ENCODE measurements around the gene DAP. TPM values are rescaled to one million over a fixed set of nuclear protein-coding genes. Genes with fewer than 3 reads are reported as not detected.

The DAP gene
- polyA plus RNA-seq, 3 donors, result 60.9 to 69.0 (median 62.3) TPM

DNA sequence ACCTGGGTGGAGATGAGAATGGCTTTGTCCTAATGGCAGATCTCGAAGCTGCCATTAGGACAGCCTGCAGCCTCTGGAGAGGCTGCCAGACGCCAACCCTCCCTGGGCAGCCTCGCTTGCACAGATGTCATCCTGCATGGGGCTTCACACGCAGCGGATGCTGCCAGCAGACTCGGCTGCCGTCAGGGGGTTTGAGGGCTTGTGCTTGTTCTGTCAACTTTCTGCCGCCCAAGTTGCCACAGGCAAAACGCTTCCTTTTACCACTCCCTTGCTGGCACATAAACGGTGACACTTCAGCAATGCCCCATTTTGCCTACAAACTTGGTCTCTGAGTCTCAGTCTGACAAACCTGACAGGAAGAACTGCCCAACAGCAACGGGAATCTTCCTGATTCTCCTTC, 24.7 kb downstream of the DAP start:
- Histone ChIP-seq H3K4me3 (replicated peaks in 1 of 3; ENCODE audit: low read depth in 2 of 3, low read length in 3 of 3) (no peak overlapping the region), H2AFZ (ENCODE audit: insufficient read depth, low read depth, low read length, poor library complexity, severe bottlenecking) (no peak overlapping the region), H3K27me3 (ENCODE audit: control insufficient read depth in 2 of 2, insufficient read depth in 2 of 2, low read length in 2 of 2) (no peaks in the 10 kb centered on the region), H3K27ac (ENCODE audit: low read depth in 1 of 2, low read length in 2 of 2) (peak overlapping the region in 1 of 2 donors; percentile 12), H3K4me2 (replicated peaks; ENCODE audit: extremely low read depth, low read length, poor library complexity, severe bottlenecking) (no peak overlapping the region), H4K20me1 (ENCODE audit: insufficient read depth, low read length) (peaks cover 50% of the 10 kb centered on the region), H3K4me1 (ENCODE audit: control insufficient read depth in 1 of 2, insufficient read depth in 2 of 2, low read length in 2 of 2) (peaks cover 25 to 29% of the 10 kb centered on the region in 2 donors), H3K79me2 (ENCODE audit: insufficient read depth, low read length) (peaks cover 75% of the 10 kb centered on the region), H3K9me3 (replicated peaks in 1 of 2; ENCODE audit: control insufficient read depth in 1 of 2, insufficient read depth in 1 of 2, low read length in 2 of 2) (peaks cover 0 to 5% of the 10 kb centered on the region in 2 donors), H3K9ac (ENCODE audit: insufficient read depth, low read length, poor library complexity, severe bottlenecking) (no peak overlapping the region), H3K36me3 (replicated peaks in 1 of 2; ENCODE audit: control insufficient read depth in 1 of 2, insufficient read depth in 2 of 2, low read length in 2 of 2) (peaks cover 3 to 46% of the 10 kb centered on the region in 2 donors)
- Mint-ChIP-seq H3K9me3 (peaks cover 6 to 13% (median 9%) of the 10 kb centered on the region in 7 donors), H3K36me3 (peaks cover 51 to 63% of the 10 kb centered on the region in 2 donors), H3K27me3 (ENCODE audit: low read depth in 3 of 3) (peaks cover 0 to 2% (median 0%) of the 10 kb centered on the region in 3 donors), H3K4me1 (peaks cover 47% of the 10 kb centered on the region), H3K27ac (peak overlapping the region in 2 of 7 donors; percentile 17 to 22), H3K4me3 (no peak overlapping the region)
- TF ChIP-seq, protein P1, sequence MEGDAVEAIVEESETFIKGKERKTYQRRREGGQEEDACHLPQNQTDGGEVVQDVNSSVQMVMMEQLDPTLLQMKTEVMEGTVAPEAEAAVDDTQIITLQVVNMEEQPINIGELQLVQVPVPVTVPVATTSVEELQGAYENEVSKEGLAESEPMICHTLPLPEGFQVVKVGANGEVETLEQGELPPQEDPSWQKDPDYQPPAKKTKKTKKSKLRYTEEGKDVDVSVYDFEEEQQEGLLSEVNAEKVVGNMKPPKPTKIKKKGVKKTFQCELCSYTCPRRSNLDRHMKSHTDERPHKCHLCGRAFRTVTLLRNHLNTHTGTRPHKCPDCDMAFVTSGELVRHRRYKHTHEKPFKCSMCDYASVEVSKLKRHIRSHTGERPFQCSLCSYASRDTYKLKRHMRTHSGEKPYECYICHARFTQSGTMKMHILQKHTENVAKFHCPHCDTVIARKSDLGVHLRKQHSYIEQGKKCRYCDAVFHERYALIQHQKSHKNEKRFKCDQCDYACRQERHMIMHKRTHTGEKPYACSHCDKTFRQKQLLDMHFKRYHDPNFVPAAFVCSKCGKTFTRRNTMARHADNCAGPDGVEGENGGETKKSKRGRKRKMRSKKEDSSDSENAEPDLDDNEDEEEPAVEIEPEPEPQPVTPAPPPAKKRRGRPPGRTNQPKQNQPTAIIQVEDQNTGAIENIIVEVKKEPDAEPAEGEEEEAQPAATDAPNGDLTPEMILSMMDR (IDR thresholded peaks at IDR 0.05), result no peak
- intact Hi-C loops (cut with micrococcal nuclease), result no loop called here
- DNase-seq, result no peak
- 64% methylated on average over 11 of the region's 11 CpGs for WGBS (ENCODE audit: insufficient coverage)

DNA sequence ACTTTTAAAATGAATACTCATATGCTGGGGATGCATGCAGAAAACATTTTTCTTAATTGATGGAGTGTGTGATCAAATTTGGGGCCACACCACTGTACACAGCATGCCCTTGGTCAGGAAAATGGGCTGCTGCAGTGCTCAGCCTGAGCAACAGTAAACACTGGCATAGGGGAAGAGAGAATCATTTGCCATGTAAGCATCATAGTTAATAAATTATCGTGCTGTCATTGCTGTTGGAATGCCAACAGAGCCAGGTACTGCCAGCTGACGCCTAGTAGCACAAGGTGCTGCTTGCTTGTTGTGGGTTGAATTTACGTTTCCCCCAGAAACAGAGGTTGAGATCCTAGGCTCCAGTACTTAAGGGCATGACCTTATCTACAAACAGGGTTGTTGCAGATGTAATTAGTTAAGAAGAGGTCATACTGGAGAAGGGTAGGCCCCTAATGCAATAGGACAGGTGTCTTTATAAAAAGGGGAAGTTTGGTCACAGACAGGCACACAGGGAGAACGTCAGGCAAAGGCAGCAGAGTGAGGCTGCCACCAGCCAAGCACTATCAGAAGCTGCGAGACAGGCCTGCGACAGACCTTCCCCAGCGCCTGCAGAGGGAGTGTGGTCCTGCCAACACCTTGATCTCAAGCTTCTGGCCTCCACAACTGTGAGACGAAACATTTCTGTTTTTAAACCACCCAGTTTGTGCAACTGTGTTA, 25.3 kb downstream of the DAP start:
- H3K4me3 ChIP-seq (replicated peaks in 1 of 3; ENCODE audit: low read depth in 2 of 3, low read length in 3 of 3), result no peak overlapping the region
- H3K36me3 Mint-ChIP-seq, result peaks cover 45 to 59% of the 10 kb centered on the region in 2 donors
- H3K9me3 ChIP-seq (replicated peaks in 1 of 2; ENCODE audit: control insufficient read depth in 1 of 2, insufficient read depth in 1 of 2, low read length in 2 of 2), result no peaks in the 10 kb centered on the region
- TF ChIP-seq, protein P1 (IDR thresholded peaks at IDR 0.05), result no peak
- H3K9me3 Mint-ChIP-seq, result peaks cover under 1 to 7% (median 6%) of the 10 kb centered on the region in 7 donors
- H3K4me1 ChIP-seq (ENCODE audit: control insufficient read depth in 1 of 2, insufficient read depth in 2 of 2, low read length in 2 of 2), result peaks cover 29 to 30% of the 10 kb centered on the region in 2 donors
- peak overlapping the region in 4 of 7 donors; percentile 33 to 75 (median 61) for H3K27ac Mint-ChIP-seq
- peaks cover 51% of the 10 kb centered on the region for H4K20me1 ChIP-seq (ENCODE audit: insufficient read depth, low read length)
- H3K36me3 ChIP-seq (replicated peaks in 1 of 2; ENCODE audit: control insufficient read depth in 1 of 2, insufficient read depth in 2 of 2, low read length in 2 of 2), result peaks cover 3 to 40% of the 10 kb centered on the region in 2 donors
- peak overlapping the region in 1 of 2 donors; percentile 12 for H3K27ac ChIP-seq (ENCODE audit: low read depth in 1 of 2, low read length in 2 of 2)
- peaks cover 48% of the 10 kb centered on the region for H3K4me1 Mint-ChIP-seq
- H3K27me3 Mint-ChIP-seq (ENCODE audit: low read depth in 3 of 3), result peaks cover 0 to 2% (median 0%) of the 10 kb centered on the region in 3 donors
- no peak overlapping the region for H2AFZ ChIP-seq (ENCODE audit: insufficient read depth, low read depth, low read length, poor library complexity, severe bottlenecking)
- peak in 1 of 3 donors; percentile 18 for DNase-seq
- intact Hi-C loops (cut with micrococcal nuclease), result no loop called here
- H3K4me2 ChIP-seq (replicated peaks; ENCODE audit: extremely low read depth, low read length, poor library complexity, severe bottlenecking), result no peak overlapping the region
- H3K27me3 ChIP-seq (ENCODE audit: control insufficient read depth in 2 of 2, insufficient read depth in 2 of 2, low read length in 2 of 2), result no peaks in the 10 kb centered on the region
- no peak overlapping the region for H3K9ac ChIP-seq (ENCODE audit: insufficient read depth, low read length, poor library complexity, severe bottlenecking)
- no peak overlapping the region for H3K4me3 Mint-ChIP-seq
- H3K79me2 ChIP-seq (ENCODE audit: insufficient read depth, low read length), result peaks cover 71% of the 10 kb centered on the region
- WGBS (ENCODE audit: insufficient coverage), result 19% methylated on average over 3 of the region's 8 CpGs
